ENCODE results near the gene TMEM200C.
A peak's percentile ranks its signal among the peaks of the same experiment; 100 is the strongest.

The TMEM200C gene

GRCh38 chr18:5895299-5895875, at the start of gene TMEM200C:
TMEM200C (minus strand) TSS chr18:5895522; CDS start chr18:5892063, 3,459 bp downstream.
- peak; percentile 18 to 25 for DNase-seq

- DNase-seq = no peak
These were observed 49.1 kb upstream of the TMEM200C start for GRCh38 chr18:5944448-5944847.

- no peak for DNase-seq
These were observed 48.2 kb upstream of the TMEM200C start for GRCh38 chr18:5943514-5943913.

GRCh38 chr18:5942591-5942990, 47.3 kb upstream of the TMEM200C start:
- DNase-seq = no peak

GRCh38 chr18:5941890-5942289, 46.6 kb upstream of the TMEM200C start:
- no peak for DNase-seq

GRCh38 chr18:5939801-5940667, 44.7 kb upstream of the TMEM200C start:
- no peak for DNase-seq

- no peak for DNase-seq
These were observed 42.5 kb upstream of the TMEM200C start for GRCh38 chr18:5937795-5938194.

- DNase-seq = no peak
These were observed 41.8 kb upstream of the TMEM200C start for GRCh38 chr18:5937121-5937520.

GRCh38 chr18:5930789-5931188, 35.5 kb upstream of the TMEM200C start:
- no peak for DNase-seq

- no peak for DNase-seq
These were observed 23.0 kb upstream of the TMEM200C start for GRCh38 chr18:5918205-5918858.

GRCh38 chr18:5914951-5915350, 19.6 kb upstream of the TMEM200C start:
- no peak for DNase-seq

GRCh38 chr18:5914016-5914415, 18.7 kb upstream of the TMEM200C start:
- no peak for DNase-seq

- no peak for DNase-seq
These were observed 17.2 kb upstream of the TMEM200C start for GRCh38 chr18:5912566-5912965.

GRCh38 chr18:5909125-5909524, 13.8 kb upstream of the TMEM200C start:
- no peak for DNase-seq

- DNase-seq = no peak
These were observed 8.1 kb upstream of the TMEM200C start for GRCh38 chr18:5903386-5903785.

- no peak for DNase-seq
These were observed 4.9 kb upstream of the TMEM200C start for GRCh38 chr18:5900262-5900661.

GRCh38 chr18:5899835-5900234, 4.5 kb upstream of the TMEM200C start:
- DNase-seq = no peak

- DNase-seq = peak; percentile 18 to 24
These were observed 786 bp upstream of the TMEM200C start for GRCh38 chr18:5895876-5896740.

- DNase-seq = peak; percentile 20 to 21
These were observed 567 bp downstream of the TMEM200C start for GRCh38 chr18:5894611-5895298.

GRCh38 chr18:5893956-5894610, 1.2 kb downstream of the TMEM200C start:
- no peak for DNase-seq

- no peak for DNase-seq
These were observed 2.4 kb downstream of the TMEM200C start for GRCh38 chr18:5892823-5893431.
